ENCODE data around the gene BANF1. TPM values are rescaled to one million over a fixed set of nuclear protein-coding genes. Genes with fewer than 3 reads are reported as not detected.

The BANF1 gene
- total and polyA plus RNA-seq, 4 donors, result 17.7 to 315 (median 159) TPM

GRCh38 chr11:66048547-66049323 is 46.4 kb downstream of the BANF1 start, which contains the start of gene GAL3ST3:
Gene GAL3ST3, minus strand, starts transcription at chr11:66049161. Its CDS starts 3,746 bp downstream, at chr11:66045415.
- TF ChIP-seq, protein P1, sequence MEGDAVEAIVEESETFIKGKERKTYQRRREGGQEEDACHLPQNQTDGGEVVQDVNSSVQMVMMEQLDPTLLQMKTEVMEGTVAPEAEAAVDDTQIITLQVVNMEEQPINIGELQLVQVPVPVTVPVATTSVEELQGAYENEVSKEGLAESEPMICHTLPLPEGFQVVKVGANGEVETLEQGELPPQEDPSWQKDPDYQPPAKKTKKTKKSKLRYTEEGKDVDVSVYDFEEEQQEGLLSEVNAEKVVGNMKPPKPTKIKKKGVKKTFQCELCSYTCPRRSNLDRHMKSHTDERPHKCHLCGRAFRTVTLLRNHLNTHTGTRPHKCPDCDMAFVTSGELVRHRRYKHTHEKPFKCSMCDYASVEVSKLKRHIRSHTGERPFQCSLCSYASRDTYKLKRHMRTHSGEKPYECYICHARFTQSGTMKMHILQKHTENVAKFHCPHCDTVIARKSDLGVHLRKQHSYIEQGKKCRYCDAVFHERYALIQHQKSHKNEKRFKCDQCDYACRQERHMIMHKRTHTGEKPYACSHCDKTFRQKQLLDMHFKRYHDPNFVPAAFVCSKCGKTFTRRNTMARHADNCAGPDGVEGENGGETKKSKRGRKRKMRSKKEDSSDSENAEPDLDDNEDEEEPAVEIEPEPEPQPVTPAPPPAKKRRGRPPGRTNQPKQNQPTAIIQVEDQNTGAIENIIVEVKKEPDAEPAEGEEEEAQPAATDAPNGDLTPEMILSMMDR (IDR thresholded peaks at IDR 0.05; ENCODE audit: control extremely low read depth, extremely low read depth), result no peak
- H3K36me3 ChIP-seq (ENCODE audit: control insufficient read depth in 4 of 4, insufficient read depth in 4 of 4, low read length in 4 of 4), result peaks cover 0 to 6% (median 1%) of the 10 kb centered on the region in 4 donors
- WGBS, 2 donors, result 15 to 20% methylated on average over 27 to 39 of the region's 39 CpGs
- ATAC-seq (ENCODE audit: insufficient read depth, low FRiP score), result no peak
- H3K4me1 ChIP-seq (ENCODE audit: control insufficient read depth in 5 of 5, insufficient read depth in 5 of 5, low read length in 5 of 5), result peaks cover 4 to 20% (median 8%) of the 10 kb centered on the region in 5 donors
- no peak within 1 kb of the TSS for H3K4me3 ChIP-seq
- peaks cover 0 to 11% (median 5%) of the 10 kb centered on the region in 3 donors for H3K27me3 ChIP-seq (ENCODE audit: control insufficient read depth in 3 of 3, insufficient read depth in 3 of 3, low read length in 2 of 3)
- no peak within 1 kb of the TSS for H3K9ac ChIP-seq (ENCODE audit: insufficient read depth in 1 of 2, low read length in 2 of 2)
- DNase-seq, result peak in 1 of 3 donors; percentile 37
- H3K27ac ChIP-seq (ENCODE audit: low read depth in 1 of 2, low read length in 1 of 2), result no peak within 1 kb of the TSS
- H3K9me3 ChIP-seq (ENCODE audit: control insufficient read depth in 4 of 4, insufficient read depth in 3 of 4, low read length in 3 of 4), result no peaks in the 10 kb centered on the region

DNA sequence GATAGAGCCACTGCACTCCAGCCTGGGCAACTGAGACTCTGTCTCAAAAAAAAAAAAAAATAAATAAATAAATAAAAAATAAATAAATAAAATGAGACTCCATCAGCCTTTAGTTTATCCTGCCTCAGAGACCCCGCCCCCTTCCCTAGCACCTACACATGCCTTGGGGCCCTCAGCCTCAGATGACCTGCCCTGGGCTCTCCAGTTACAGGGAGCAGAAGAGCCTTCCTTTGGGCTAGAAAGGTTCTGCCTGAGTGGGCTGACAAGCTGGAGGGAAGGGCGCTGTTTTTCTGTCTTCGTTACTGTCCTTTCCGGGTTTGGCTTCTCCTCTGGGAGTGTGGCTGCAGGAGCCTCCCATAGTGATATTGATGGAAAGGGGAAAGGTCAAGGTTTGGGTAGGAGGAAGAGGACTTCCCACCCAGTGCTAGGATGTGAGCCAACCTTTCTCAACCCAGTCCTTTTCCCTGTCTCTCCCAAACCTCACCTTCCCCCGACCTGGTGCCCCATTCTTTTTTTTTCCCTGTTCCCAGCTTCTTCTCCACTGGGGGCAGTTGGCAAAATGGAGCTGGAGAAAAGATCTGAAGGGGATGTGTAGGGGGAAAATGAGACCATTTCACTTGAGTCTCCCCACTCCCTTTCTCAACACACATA is 48.4 kb downstream of the BANF1 start:
- TF ChIP-seq, protein P1 (IDR thresholded peaks at IDR 0.05; ENCODE audit: control extremely low read depth, extremely low read depth), result no peak
- Histone ChIP-seq H3K27ac (ENCODE audit: low read depth in 1 of 2, low read length in 1 of 2) (no peak overlapping the region), H3K4me1 (ENCODE audit: control insufficient read depth in 5 of 5, insufficient read depth in 5 of 5, low read length in 5 of 5) (peaks cover 4 to 20% (median 8%) of the 10 kb centered on the region in 5 donors), H3K27me3 (ENCODE audit: control insufficient read depth in 3 of 3, insufficient read depth in 3 of 3, low read length in 2 of 3) (peaks cover 0 to 11% (median 5%) of the 10 kb centered on the region in 3 donors), H3K9me3 (ENCODE audit: control insufficient read depth in 4 of 4, insufficient read depth in 3 of 4, low read length in 3 of 4) (no peaks in the 10 kb centered on the region), H3K9ac (ENCODE audit: insufficient read depth in 1 of 2, low read length in 2 of 2) (peak overlapping the region; percentile 60 to 82), H3K4me3 (no peak overlapping the region), H3K36me3 (ENCODE audit: control insufficient read depth in 4 of 4, insufficient read depth in 4 of 4, low read length in 4 of 4) (peaks cover 8 to 13% (median 10%) of the 10 kb centered on the region in 4 donors)
- DNase-seq (no peak), ATAC-seq (ENCODE audit: insufficient read depth, low FRiP score) (no peak)
- 86 to 91% methylated on average over 5 of the region's 5 CpGs for WGBS, 2 donors

DNA sequence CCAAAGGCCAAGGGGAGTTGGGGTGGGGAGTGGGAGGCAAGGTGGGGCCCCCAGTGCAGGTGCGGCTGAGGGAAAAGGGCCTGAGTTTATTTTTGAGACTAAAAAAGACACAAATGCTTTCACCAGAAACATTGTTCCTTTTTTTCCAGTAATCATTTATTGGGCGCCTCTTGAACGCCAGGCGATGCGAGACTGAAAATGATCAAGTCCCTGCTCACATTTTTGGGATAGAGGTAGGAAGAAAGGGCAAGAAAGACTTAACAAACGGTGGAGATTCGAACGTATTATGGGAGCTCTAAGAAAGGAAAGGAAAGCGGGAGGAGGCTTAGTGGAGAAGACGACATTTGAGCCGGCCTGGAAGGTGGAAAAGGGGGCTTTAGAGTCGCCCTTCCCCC is 49.1 kb downstream of the BANF1 start:
- Histone ChIP-seq H3K4me1 (ENCODE audit: control insufficient read depth in 5 of 5, insufficient read depth in 5 of 5, low read length in 5 of 5) (peaks cover 4 to 20% (median 8%) of the 10 kb centered on the region in 5 donors), H3K27ac (ENCODE audit: low read depth in 1 of 2, low read length in 1 of 2) (peak overlapping the region; percentile 92), H3K9me3 (ENCODE audit: control insufficient read depth in 4 of 4, insufficient read depth in 3 of 4, low read length in 3 of 4) (no peaks in the 10 kb centered on the region), H3K36me3 (ENCODE audit: control insufficient read depth in 4 of 4, insufficient read depth in 4 of 4, low read length in 4 of 4) (peaks cover 9 to 13% (median 11%) of the 10 kb centered on the region in 4 donors), H3K9ac (ENCODE audit: insufficient read depth in 1 of 2, low read length in 2 of 2) (peak overlapping the region; percentile 60 to 82), H3K4me3 (peak overlapping the region; percentile 52), H3K27me3 (ENCODE audit: control insufficient read depth in 3 of 3, insufficient read depth in 3 of 3, low read length in 2 of 3) (peaks cover 0 to 11% (median 5%) of the 10 kb centered on the region in 3 donors)
- TF ChIP-seq, protein P1 (IDR thresholded peaks at IDR 0.05; ENCODE audit: control extremely low read depth, extremely low read depth), result no peak
- ATAC-seq (ENCODE audit: insufficient read depth, low FRiP score) (no peak), DNase-seq (no peak)
- WGBS, 2 donors, result 29 to 33% methylated on average over 12 of the region's 12 CpGs

All from lung (tissue), 12 donors.